Endodermal cell (in vitro differentiated cells): Measurements from ENCODE around the gene SNCAIP. TPM values are rescaled to one million over a fixed set of nuclear protein-coding genes. Genes with fewer than 3 reads are reported as not detected.

Experiments
- DNase-seq: peaks from one replicate; pipeline ENCODE4 v3.0.0-alpha.2; 2017
- H3K27ac ChIP-seq: 2 replicates; pipeline ENCODE4 v1.5.1; 2013; ENCODE audit warnings: mild to moderate bottlenecking, low read depth, low read length, moderate library complexity
- H3K27me3 ChIP-seq: 2 replicates; pipeline ENCODE4 v1.6.1; 2013; ENCODE audit warnings: mild to moderate bottlenecking, low read length, moderate library complexity; ENCODE audit not compliant: insufficient read depth, control insufficient read depth, poor library complexity, severe bottlenecking
- H3K36me3 ChIP-seq: 2 replicates; pipeline ENCODE4 v1.7.0; 2013; ENCODE audit warnings: mild to moderate bottlenecking, low read length, moderate library complexity; ENCODE audit not compliant: control insufficient read depth, insufficient read depth
- H3K4me1 ChIP-seq: one replicate; pipeline ENCODE4 v1.7.0; 2013; ENCODE audit warnings: low read length; ENCODE audit not compliant: control insufficient read depth, insufficient read depth
- H3K4me3 ChIP-seq: 2 replicates; pipeline ENCODE4 v1.5.1; 2013; ENCODE audit warnings: mild to moderate bottlenecking, low read length, moderate library complexity
- H3K9ac ChIP-seq: 2 replicates; pipeline ENCODE4 v1.6.1; 2013; ENCODE audit warnings: mild to moderate bottlenecking, low read length, moderate library complexity; ENCODE audit not compliant: poor library complexity, severe bottlenecking; ENCODE audit errors: extremely low read depth
- H3K9me3 ChIP-seq: 2 replicates; pipeline ENCODE4 v1.6.1; 2013; ENCODE audit warnings: mild to moderate bottlenecking, low read length, moderate library complexity; ENCODE audit not compliant: control insufficient read depth
- H3K27ac Mint-ChIP-seq: 2 replicates; pipeline ENCODE4 v1.8.0; 2020; ENCODE audit warnings: mixed read lengths
- H3K27me3 Mint-ChIP-seq: 2 replicates; pipeline ENCODE4 v1.8.0; 2021; ENCODE audit warnings: mild to moderate bottlenecking, mixed read lengths; ENCODE audit not compliant: insufficient read depth
- H3K36me3 Mint-ChIP-seq: 2 replicates; pipeline ENCODE4 v1.8.0; 2020; ENCODE audit warnings: low read depth, mixed read lengths
- H3K4me1 Mint-ChIP-seq: 2 replicates; pipeline ENCODE4 v1.8.0; 2020; ENCODE audit warnings: mixed read lengths
- H3K4me3 Mint-ChIP-seq: 2 replicates; pipeline ENCODE4 v1.8.0; 2020; ENCODE audit warnings: mild to moderate bottlenecking, moderate library complexity, mixed read lengths
- H3K9me3 Mint-ChIP-seq: 2 replicates; pipeline ENCODE4 v1.8.0; 2020; ENCODE audit warnings: mild to moderate bottlenecking, mixed read lengths
- WGBS, 2 experiments: methylation state at CpG; one replicate each; pipeline versions ENCODE4 v1.1.5 to v1.1.7; 2013; ENCODE audit warnings: missing lambda C conversion rate in 2 of 2, mixed read lengths in 1 of 2; ENCODE audit not compliant: insufficient coverage in 1 of 2, insufficient read length in 1 of 2; 5-methylcytosine and 5-hydroxymethylcytosine counted together
- total RNA-seq, 2 donors: library from RNA; stranded (reverse); fragmentation: NEBNext Ultra II Directional in 1 of 2; extraction: Animal tissue kit (Norgen Biotek cat#: 25700) in 1 of 2; gene quantifications; 2 replicates in 1 of 2; 3 replicates in 1 of 2; pipeline ENCODE4 v1.2.1, GENCODE V29; 2021
- TF ChIP-seq, protein P1 (sequence below): fragments of 200-600 bp; sonication (generic); conservative IDR thresholded peaks from 2 replicates; pipeline ENCODE4 v1.5.0; 2021; ENCODE audit warnings: antibody characterized with exemption, mild to moderate bottlenecking

Gene SNCAIP
- total RNA-seq, 2 donors from 2014 or later = 1.4 to 2.1 TPM

DNA sequence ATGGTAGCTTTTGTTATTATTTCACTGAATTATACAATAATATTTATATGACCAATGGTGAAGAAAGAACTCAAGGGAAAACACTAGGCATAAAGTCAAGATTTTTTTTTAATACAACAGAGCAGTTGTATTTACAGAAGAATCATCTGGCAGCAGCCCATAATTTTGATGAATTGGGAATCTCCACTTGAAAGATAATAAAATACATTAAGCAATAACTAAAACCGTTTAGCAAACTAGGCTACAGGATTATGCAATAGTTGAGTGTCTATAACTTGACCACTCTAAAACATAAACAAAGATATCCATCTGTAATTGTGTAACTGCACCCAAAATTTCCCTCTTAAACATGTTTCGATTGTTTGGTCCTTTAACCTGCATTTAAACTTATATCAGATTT, 80.8 kb downstream of the SNCAIP start:
- Histone ChIP-seq H3K4me3 (no peak overlapping the region), H3K9me3 (no peaks in the 10 kb centered on the region), H3K4me1 (peaks cover 2% of the 10 kb centered on the region), H3K9ac (no peak overlapping the region), H3K27me3 (no peaks in the 10 kb centered on the region), H3K27ac (no peak overlapping the region), H3K36me3 (no peaks in the 10 kb centered on the region)
- Mint-ChIP-seq H3K4me3 (no peak overlapping the region), H3K9me3 (no peaks in the 10 kb centered on the region), H3K4me1 (peaks cover 4% of the 10 kb centered on the region), H3K36me3 (no peaks in the 10 kb centered on the region), H3K27me3 (no peaks in the 10 kb centered on the region), H3K27ac (no peak overlapping the region)
- DNase-seq = no peak
- WGBS, 2 experiments = 95% methylated on average over 2 of the region's 2 CpGs; no CpG with 5 or more reads in 1 of the 2 experiments
- TF ChIP-seq, protein P1, sequence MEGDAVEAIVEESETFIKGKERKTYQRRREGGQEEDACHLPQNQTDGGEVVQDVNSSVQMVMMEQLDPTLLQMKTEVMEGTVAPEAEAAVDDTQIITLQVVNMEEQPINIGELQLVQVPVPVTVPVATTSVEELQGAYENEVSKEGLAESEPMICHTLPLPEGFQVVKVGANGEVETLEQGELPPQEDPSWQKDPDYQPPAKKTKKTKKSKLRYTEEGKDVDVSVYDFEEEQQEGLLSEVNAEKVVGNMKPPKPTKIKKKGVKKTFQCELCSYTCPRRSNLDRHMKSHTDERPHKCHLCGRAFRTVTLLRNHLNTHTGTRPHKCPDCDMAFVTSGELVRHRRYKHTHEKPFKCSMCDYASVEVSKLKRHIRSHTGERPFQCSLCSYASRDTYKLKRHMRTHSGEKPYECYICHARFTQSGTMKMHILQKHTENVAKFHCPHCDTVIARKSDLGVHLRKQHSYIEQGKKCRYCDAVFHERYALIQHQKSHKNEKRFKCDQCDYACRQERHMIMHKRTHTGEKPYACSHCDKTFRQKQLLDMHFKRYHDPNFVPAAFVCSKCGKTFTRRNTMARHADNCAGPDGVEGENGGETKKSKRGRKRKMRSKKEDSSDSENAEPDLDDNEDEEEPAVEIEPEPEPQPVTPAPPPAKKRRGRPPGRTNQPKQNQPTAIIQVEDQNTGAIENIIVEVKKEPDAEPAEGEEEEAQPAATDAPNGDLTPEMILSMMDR = no peak

DNA sequence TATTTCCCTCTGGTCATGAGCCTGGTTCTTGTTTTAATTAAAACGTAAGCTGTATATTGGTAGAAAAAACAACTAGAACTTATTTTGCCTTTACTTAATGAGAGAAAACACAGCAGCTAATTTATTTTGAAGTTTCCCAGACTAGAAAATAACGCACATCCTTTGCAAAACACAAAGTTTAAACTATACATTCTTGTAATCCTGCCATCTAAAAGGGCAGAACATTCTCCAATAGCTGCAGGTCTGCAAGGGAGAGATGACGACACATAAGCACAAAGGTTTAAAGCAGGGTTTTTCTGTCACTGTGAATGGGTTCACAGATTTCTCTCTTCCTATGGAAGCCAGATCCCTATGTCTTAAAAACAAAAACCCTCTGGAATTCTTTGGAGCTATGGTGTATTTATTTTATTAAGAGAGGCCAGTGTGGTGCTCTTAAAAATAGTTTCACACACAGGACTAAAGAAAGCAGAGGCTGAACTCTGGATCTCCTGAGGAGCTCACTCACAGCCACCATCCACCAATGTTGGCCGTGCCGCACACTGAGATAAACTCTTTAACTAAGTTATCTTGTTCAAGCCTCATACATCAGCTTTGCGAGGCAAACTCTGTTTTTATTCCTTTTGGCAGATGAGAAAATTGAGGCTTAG, 82.4 kb downstream of the SNCAIP start:
- Histone ChIP-seq H3K9ac (no peak overlapping the region), H3K27ac (no peak overlapping the region), H3K9me3 (no peaks in the 10 kb centered on the region), H3K4me3 (no peak overlapping the region), H3K36me3 (no peaks in the 10 kb centered on the region), H3K27me3 (no peaks in the 10 kb centered on the region), H3K4me1 (no peaks in the 10 kb centered on the region)
- DNase-seq = no peak
- Mint-ChIP-seq H3K36me3 (no peaks in the 10 kb centered on the region), H3K4me1 (no peaks in the 10 kb centered on the region), H3K9me3 (no peaks in the 10 kb centered on the region), H3K4me3 (no peak overlapping the region), H3K27me3 (no peaks in the 10 kb centered on the region), H3K27ac (no peak overlapping the region)
- TF ChIP-seq, protein P1 = no peak
- WGBS, 2 experiments = 92% methylated on average over 5 to 6 of the region's 6 CpGs

DNA sequence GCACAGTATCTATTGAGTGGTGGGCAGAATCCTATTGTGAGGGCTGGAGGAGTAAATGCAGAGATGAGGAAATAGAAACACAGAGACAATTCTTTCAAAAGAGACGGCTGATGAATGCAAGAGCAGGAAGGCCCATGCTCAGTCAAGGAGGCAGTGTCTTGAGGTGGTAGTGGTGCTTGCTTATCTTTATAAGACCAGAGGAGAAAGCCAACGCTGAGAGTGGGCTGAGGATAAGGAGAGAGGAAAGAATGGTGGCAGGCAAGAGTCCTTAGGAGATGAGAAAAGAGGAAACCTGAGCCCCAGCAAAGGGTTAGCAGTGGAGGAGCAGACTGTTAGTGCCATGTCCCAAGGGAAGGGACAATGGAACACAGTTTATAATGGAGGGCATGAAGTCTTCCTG, 86.0 kb downstream of the SNCAIP start:
- H3K4me1 ChIP-seq = no peaks in the 10 kb centered on the region
- no peaks in the 10 kb centered on the region for H3K36me3 ChIP-seq
- Mint-ChIP-seq H3K27ac (no peak overlapping the region), H3K27me3 (no peaks in the 10 kb centered on the region), H3K4me3 (no peak overlapping the region), H3K9me3 (no peaks in the 10 kb centered on the region), H3K36me3 (no peaks in the 10 kb centered on the region), H3K4me1 (peaks cover 3% of the 10 kb centered on the region)
- TF ChIP-seq, protein P1 = no peak
- DNase-seq = no peak
- no peak overlapping the region for H3K27ac ChIP-seq
- no peak overlapping the region for H3K4me3 ChIP-seq
- H3K9me3 ChIP-seq = no peaks in the 10 kb centered on the region
- H3K9ac ChIP-seq = no peak overlapping the region
- 84 to 100% methylated on average over 2 of the region's 2 CpGs for WGBS, 2 experiments
- H3K27me3 ChIP-seq = no peaks in the 10 kb centered on the region
